ENCODE data around the gene FAF1.

Gene FAF1

DNA sequence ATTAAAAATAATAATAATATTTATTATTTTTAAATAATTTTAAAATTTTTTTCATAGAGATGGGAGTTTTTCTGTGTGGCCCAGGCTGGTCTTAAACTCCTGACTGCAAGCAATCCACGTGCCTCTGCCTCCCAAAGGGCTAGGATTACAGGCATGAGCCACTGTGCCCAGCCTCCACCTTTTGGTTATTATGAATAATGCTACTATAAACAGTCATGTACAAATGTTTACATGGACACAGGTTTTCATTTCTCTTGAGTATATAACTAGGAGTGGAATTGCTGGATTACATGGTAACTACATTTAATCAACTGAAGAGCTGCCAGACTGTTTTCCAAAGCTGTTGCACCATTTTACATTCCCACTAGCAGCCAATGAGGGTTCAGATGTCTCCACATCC, 433.6 kb downstream of the FAF1 start:
- peaks cover 40% of the 10 kb centered on the region for H3K36me3 Mint-ChIP-seq (ENCODE audit: low read depth)
- H3K4me3 Mint-ChIP-seq = no peak overlapping the region
- no peaks in the 10 kb centered on the region for H3K4me1 Mint-ChIP-seq (ENCODE audit: low read depth)
- H3K27ac Mint-ChIP-seq = no peak overlapping the region
- peaks cover 25% of the 10 kb centered on the region for H3K9me3 Mint-ChIP-seq
- intact Hi-C loops (cut with micrococcal nuclease) = no loop called here
- H3K27me3 Mint-ChIP-seq = no peaks in the 10 kb centered on the region

DNA sequence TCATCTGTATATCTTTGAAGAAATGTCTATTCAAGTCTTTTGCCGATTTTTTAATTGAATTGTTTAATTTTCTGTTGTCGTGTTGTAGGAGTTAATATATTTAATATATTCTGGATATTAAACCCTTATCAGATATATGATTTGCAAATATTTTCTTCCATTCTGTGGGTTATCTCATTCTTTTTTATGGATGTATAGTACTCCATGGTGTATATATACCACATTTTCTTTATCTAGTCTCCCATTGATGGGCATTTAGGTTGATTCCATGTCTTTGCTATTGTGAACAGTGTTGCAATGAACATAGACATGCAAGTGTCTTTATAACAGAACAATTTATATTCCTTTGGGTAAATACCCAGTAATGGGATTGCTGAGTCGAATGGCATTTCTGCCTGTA, 436.5 kb downstream of the FAF1 start:
- Mint-ChIP-seq H3K27ac (no peak overlapping the region), H3K9me3 (peaks cover 25% of the 10 kb centered on the region), H3K4me1 (ENCODE audit: low read depth) (no peaks in the 10 kb centered on the region), H3K4me3 (no peak overlapping the region), H3K36me3 (ENCODE audit: low read depth) (peaks cover 59% of the 10 kb centered on the region), H3K27me3 (no peaks in the 10 kb centered on the region)
- intact Hi-C loops (cut with micrococcal nuclease) = no loop called here

DNA sequence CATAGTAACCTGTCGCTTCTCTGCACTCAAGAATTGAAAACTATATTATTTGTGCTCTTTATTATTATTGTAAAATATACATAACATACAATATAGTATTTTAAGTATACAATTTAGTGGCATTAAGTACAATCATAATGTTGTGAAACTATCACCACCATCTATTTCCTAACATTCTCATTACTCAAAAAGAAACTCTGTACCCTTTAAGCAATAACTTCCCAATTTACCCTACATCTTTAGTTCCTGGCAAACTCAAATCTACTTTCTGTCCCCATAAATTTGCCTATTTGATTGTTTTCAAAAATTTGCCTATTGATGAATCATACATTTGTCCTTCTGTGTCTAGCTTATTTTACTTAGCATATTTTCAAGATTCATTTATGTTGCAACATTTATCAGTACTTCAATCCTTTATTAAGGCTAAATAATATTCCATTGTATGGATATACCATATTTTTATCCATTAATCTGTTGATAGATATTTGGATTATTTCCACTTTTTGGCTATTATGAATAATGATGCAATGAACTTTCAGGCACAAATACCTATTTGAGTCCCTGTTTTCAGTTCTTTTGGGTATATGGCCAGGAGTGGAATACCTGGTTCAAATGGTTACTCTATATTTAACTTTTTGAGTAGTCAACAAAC, 437.2 kb downstream of the FAF1 start:
- Mint-ChIP-seq H3K4me3 (no peak overlapping the region), H3K36me3 (ENCODE audit: low read depth) (peaks cover 56% of the 10 kb centered on the region), H3K9me3 (peaks cover 25% of the 10 kb centered on the region), H3K27ac (no peak overlapping the region), H3K4me1 (ENCODE audit: low read depth) (no peaks in the 10 kb centered on the region), H3K27me3 (no peaks in the 10 kb centered on the region)
- intact Hi-C loops (cut with micrococcal nuclease) = no loop called here

DNA sequence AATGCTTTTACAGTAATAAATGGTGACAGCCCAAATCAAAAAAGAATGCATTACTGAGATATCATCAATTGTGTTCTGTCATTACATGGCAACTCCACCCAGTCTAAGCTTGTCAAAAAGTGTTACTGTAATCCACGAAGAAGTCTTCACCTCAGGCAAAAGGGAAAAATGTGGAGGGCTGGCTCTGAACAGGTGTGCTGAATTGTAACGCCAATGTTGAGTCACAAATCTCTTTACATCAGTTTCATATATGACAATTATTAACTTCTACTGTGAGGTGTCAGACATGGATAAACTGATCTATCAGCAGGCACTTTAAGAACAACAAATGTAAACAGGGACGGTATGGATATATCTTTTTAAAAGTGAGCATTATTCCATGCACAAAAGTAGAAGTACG, 438.4 kb downstream of the FAF1 start:
- intact Hi-C loops (cut with micrococcal nuclease) = no loop called here
- peaks cover 25% of the 10 kb centered on the region for H3K9me3 Mint-ChIP-seq
- H3K27ac Mint-ChIP-seq = no peak overlapping the region
- peaks cover 45% of the 10 kb centered on the region for H3K36me3 Mint-ChIP-seq (ENCODE audit: low read depth)
- H3K4me1 Mint-ChIP-seq (ENCODE audit: low read depth) = no peaks in the 10 kb centered on the region
- H3K27me3 Mint-ChIP-seq = no peaks in the 10 kb centered on the region
- no peak overlapping the region for H3K4me3 Mint-ChIP-seq

DNA sequence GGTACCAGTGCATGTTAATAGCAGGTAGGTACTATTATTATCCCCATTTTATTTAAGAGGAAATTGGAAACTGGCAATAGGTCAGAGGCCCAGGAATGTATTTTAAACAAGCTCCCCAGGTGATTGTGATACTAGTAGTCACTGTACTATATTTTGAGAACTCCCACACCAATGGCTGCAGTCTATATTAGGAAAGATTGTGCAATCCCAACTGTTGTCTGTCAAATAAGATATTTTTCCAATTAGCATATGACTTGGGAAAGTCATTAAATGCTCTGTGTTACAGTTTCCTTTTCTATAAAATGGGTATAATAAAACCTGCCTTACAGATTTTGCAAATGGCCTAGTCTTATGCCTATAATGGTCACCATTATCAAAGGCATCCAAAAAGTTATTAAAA, 442.6 kb downstream of the FAF1 start:
- H3K27me3 Mint-ChIP-seq = no peaks in the 10 kb centered on the region
- H3K4me3 Mint-ChIP-seq = no peak overlapping the region
- H3K9me3 Mint-ChIP-seq = peaks cover 1% of the 10 kb centered on the region
- H3K36me3 Mint-ChIP-seq (ENCODE audit: low read depth) = peaks cover 25% of the 10 kb centered on the region
- intact Hi-C loops (cut with micrococcal nuclease) = no loop called here
- H3K4me1 Mint-ChIP-seq (ENCODE audit: low read depth) = no peaks in the 10 kb centered on the region
- H3K27ac Mint-ChIP-seq = no peak overlapping the region

DNA sequence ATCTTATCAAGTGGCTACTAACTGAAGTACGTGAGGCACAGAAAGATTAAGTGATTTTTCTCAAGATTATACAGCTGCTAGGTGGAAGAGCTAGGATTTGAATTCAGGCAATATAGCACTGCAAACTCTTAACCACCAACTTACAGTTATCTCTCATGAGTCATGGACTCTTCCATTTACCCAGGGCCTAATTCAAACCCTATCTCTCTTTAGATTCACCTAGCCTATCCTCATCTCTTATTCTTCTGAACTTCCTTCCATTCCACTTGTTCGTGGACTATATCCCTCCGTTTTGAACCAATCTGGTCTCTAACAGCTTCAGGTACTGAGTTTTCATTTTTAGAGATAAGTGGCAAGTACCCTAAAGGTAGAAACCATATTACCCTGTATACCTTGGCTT, 444.0 kb downstream of the FAF1 start:
- intact Hi-C loops (cut with micrococcal nuclease) = no loop called here
- no peaks in the 10 kb centered on the region for H3K9me3 Mint-ChIP-seq
- H3K27ac Mint-ChIP-seq = no peak overlapping the region
- H3K4me3 Mint-ChIP-seq = no peak overlapping the region
- peaks cover 33% of the 10 kb centered on the region for H3K36me3 Mint-ChIP-seq (ENCODE audit: low read depth)
- no peaks in the 10 kb centered on the region for H3K27me3 Mint-ChIP-seq
- no peaks in the 10 kb centered on the region for H3K4me1 Mint-ChIP-seq (ENCODE audit: low read depth)

DNA sequence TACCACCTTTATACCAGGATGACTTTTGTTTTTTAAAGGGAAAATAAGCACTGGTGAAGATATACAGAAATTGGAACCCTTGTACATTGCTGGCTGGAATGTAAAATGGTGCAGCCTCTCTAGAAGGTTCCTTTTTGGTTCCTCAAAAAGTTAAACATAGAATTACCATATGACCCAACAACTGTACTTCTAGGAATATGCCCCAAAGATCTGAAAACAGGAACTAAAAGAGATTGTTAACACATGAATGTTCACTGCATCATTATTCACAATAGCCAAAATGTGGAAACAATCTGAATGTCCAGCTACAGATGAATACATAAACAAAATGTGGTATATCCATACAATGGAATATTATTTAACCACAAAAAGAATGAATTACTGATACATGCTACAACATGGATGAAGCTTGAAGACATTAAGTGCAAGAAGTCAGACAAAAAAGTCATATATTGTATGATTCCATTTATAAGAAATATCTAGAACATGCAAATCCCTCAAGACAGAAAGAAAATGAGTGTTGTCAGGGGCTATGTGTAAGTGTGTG, 452.0 kb downstream of the FAF1 start:
- Mint-ChIP-seq H3K27ac (no peak overlapping the region), H3K36me3 (ENCODE audit: low read depth) (peaks cover 21% of the 10 kb centered on the region), H3K4me1 (ENCODE audit: low read depth) (peaks cover 9% of the 10 kb centered on the region), H3K27me3 (no peaks in the 10 kb centered on the region), H3K4me3 (no peak overlapping the region), H3K9me3 (peaks cover 8% of the 10 kb centered on the region)
- intact Hi-C loops (cut with micrococcal nuclease) = no loop called here

DNA sequence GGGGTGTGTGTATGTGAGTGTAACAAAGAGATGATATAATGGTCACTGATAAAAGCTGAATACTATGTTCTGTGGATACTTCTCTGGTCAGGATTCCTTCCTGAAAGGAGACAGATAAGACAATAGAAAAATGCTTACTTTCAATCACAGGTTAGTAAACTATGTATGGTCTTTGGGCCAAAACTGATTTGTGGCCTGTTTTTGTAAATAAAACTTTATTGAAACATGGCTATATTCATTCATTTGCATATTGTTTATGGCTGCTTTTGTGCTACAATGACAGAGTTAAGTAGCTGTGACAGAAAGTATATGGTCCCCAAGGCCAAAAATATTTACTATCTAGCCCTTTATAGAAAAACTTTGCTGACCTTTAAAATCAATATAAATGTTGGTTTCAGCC, 454.6 kb downstream of the FAF1 start:
- Mint-ChIP-seq H3K27ac (no peak overlapping the region), H3K27me3 (no peaks in the 10 kb centered on the region), H3K9me3 (peaks cover 8% of the 10 kb centered on the region), H3K4me3 (no peak overlapping the region), H3K4me1 (ENCODE audit: low read depth) (peaks cover 16% of the 10 kb centered on the region), H3K36me3 (ENCODE audit: low read depth) (peaks cover 13% of the 10 kb centered on the region)
- intact Hi-C loops (cut with micrococcal nuclease) = no loop called here

DNA sequence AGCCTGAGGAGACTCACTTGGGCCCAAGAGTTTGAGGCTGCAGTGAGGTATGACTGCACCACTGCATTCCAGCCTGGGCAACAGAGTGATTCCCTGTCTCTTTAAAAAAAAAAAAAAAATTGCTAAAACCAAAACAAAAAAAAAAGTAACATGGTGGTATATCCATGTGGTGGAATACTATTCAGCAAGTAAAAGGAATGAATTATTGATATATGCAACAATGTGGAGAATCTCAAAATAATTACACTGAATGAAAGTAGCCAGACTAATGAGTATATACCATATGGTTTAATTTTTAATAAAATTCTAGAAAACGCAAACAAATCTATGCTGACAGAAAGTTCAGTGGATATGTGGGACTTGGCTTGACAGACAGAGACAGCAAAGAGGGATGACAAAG, 456.6 kb downstream of the FAF1 start:
- H3K36me3 Mint-ChIP-seq (ENCODE audit: low read depth) = peaks cover 16% of the 10 kb centered on the region
- H3K4me3 Mint-ChIP-seq = no peak overlapping the region
- no peaks in the 10 kb centered on the region for H3K27me3 Mint-ChIP-seq
- intact Hi-C loops (cut with micrococcal nuclease) = no loop called here
- H3K4me1 Mint-ChIP-seq (ENCODE audit: low read depth) = peaks cover 15% of the 10 kb centered on the region
- H3K27ac Mint-ChIP-seq = no peak overlapping the region
- H3K9me3 Mint-ChIP-seq = peaks cover 9% of the 10 kb centered on the region

DNA sequence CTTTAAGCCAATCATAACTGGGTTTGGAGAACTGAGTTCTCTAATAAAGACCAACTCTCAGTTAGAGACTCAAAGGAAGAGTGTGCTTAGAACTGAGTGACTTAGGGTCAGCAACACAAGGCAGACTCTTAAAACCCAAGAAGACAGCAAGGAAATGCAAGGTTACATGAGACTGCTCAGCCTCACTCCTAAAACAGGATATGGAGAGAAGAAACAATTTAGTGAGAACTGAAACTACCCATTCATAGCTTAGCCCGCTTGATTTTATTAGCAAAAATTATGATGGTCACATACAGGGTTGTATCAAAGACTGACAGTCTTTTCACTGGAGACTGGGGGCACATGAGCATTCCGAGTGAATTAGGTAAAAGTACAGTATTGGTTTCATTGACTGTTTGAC, 457.9 kb downstream of the FAF1 start:
- peaks cover 28% of the 10 kb centered on the region for H3K36me3 Mint-ChIP-seq (ENCODE audit: low read depth)
- intact Hi-C loops (cut with micrococcal nuclease) = no loop called here
- H3K27me3 Mint-ChIP-seq = no peaks in the 10 kb centered on the region
- H3K4me1 Mint-ChIP-seq (ENCODE audit: low read depth) = peaks cover 7% of the 10 kb centered on the region
- peaks cover 14% of the 10 kb centered on the region for H3K9me3 Mint-ChIP-seq
- H3K27ac Mint-ChIP-seq = no peak overlapping the region
- no peak overlapping the region for H3K4me3 Mint-ChIP-seq

DNA sequence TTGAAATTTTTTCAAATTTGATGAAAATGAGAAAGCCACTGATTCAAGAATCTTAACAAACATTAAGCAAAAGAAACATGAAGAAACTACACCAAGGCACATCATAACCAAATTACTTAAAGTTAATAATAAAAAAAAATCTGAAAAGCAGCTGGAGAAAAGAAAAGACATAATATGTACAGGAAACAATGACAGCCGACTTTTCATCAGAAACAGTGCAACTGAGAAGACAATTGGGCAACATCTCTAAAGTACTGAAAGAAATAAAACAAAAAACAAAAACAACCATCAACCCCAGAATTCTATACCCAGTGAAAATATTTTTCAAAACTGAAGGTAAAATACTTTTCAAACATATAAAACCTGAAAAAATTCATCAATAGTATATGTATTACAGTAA, 463.1 kb downstream of the FAF1 start:
- Mint-ChIP-seq H3K4me3 (no peak overlapping the region), H3K27me3 (no peaks in the 10 kb centered on the region), H3K27ac (no peak overlapping the region), H3K4me1 (ENCODE audit: low read depth) (peaks cover 2% of the 10 kb centered on the region), H3K9me3 (peaks cover 27% of the 10 kb centered on the region), H3K36me3 (ENCODE audit: low read depth) (peaks cover 30% of the 10 kb centered on the region)
- intact Hi-C loops (cut with micrococcal nuclease) = no loop called here

DNA sequence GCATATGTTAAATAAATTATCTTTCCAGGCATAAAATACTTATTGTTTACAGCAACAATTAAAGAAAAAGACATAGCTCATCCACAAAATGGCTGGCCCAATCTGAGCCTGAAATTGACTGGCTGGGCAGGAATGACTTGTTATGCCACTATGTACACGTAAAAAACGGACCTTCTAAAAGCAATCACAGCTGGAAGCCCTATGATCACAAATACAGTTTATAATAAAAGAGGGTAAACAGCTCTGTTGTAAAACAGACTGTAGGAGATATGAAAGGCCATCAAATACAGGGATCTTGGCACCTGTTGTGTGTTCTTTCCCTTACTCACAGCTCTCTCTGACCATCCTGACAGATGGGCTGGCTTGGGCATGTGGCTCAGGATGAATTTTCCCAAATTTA, 466.4 kb downstream of the FAF1 start:
- intact Hi-C loops (cut with micrococcal nuclease) = no loop called here
- H3K4me3 Mint-ChIP-seq = no peak overlapping the region
- H3K4me1 Mint-ChIP-seq (ENCODE audit: low read depth) = peaks cover 9% of the 10 kb centered on the region
- H3K9me3 Mint-ChIP-seq = peaks cover 40% of the 10 kb centered on the region
- H3K36me3 Mint-ChIP-seq (ENCODE audit: low read depth) = peaks cover 51% of the 10 kb centered on the region
- no peak overlapping the region for H3K27ac Mint-ChIP-seq
- H3K27me3 Mint-ChIP-seq = no peaks in the 10 kb centered on the region

DNA sequence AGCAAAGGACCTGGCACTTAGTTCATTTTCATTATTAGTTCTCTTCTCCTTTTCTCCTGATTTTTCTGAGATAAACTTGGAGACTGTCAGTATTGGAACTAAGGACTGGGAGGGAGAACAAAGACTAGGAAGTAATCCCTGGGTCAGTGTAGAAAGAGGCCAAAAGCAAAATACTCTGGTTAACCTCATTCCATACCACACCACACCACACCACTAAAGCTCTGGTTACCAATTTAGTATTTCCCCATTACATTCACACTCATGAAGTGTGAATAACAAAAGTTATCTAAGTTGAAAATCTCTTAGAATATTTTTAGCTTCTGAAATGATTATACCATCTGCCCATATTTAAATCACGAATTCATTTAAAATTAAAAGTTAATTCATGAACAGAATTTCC, 467.9 kb downstream of the FAF1 start:
- intact Hi-C loops (cut with micrococcal nuclease) = no loop called here
- Mint-ChIP-seq H3K36me3 (ENCODE audit: low read depth) (peaks cover 42% of the 10 kb centered on the region), H3K4me3 (no peak overlapping the region), H3K9me3 (peaks cover 26% of the 10 kb centered on the region), H3K27ac (no peak overlapping the region), H3K27me3 (no peaks in the 10 kb centered on the region), H3K4me1 (ENCODE audit: low read depth) (peaks cover 9% of the 10 kb centered on the region)

DNA sequence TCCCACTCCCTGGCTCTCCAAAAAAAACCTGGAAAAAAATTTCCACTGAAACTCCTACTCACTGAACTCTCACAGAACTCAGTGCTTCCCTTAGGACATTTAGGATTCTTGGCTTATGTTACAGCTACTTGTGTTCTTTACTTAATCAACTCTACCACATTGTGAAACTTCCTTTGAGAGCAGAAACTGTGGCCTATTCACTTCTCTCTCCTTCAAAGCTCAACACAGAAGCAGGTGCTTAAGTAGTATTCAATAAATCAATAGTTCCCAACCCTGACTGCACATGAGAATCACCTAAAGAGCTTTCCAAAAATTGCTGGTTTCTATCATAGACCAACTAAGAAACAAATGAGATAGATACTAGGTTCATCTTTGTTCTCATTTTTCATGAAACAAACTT, 468.9 kb downstream of the FAF1 start:
- peaks cover 9% of the 10 kb centered on the region for H3K4me1 Mint-ChIP-seq (ENCODE audit: low read depth)
- peaks cover 37% of the 10 kb centered on the region for H3K36me3 Mint-ChIP-seq (ENCODE audit: low read depth)
- peaks cover 22% of the 10 kb centered on the region for H3K9me3 Mint-ChIP-seq
- H3K27me3 Mint-ChIP-seq = no peaks in the 10 kb centered on the region
- no peak overlapping the region for H3K27ac Mint-ChIP-seq
- H3K4me3 Mint-ChIP-seq = no peak overlapping the region
- intact Hi-C loops (cut with micrococcal nuclease) = no loop called here

DNA sequence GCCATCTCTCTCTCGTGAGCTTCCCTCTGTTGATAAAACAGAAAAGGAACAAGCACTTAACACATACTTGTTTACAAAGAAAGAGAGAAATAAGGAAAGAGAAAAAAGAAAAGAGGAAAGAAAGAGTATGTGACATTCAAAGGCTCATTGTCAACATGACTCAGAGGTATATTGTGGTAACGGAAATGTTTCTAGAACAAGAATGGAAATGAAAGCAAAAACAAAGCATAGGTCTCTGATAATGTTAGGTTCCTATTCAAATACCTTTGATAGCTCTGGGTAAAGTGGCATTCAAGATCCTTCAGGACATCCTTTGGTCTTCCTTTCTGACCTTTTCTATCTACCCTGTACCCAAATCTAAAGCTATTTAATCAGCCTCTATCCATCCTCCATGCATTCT, 469.4 kb downstream of the FAF1 start:
- no peak overlapping the region for H3K27ac Mint-ChIP-seq
- peaks cover 24% of the 10 kb centered on the region for H3K9me3 Mint-ChIP-seq
- no peak overlapping the region for H3K4me3 Mint-ChIP-seq
- H3K36me3 Mint-ChIP-seq (ENCODE audit: low read depth) = peaks cover 39% of the 10 kb centered on the region
- peaks cover 9% of the 10 kb centered on the region for H3K4me1 Mint-ChIP-seq (ENCODE audit: low read depth)
- no peaks in the 10 kb centered on the region for H3K27me3 Mint-ChIP-seq
- intact Hi-C loops (cut with micrococcal nuclease) = no loop called here
